H1 (cell line): ENCODE results near the gene TMEM117. TPM values are rescaled to one million over a fixed set of nuclear protein-coding genes. Genes with fewer than 3 reads are reported as not detected.

ENCODE experiments used
- EGR1 ChIP-seq: IDR thresholded peaks from 2 replicates; pipeline ENCODE4 v1.6.1; 2011; ENCODE audit warnings: low read depth, low read length, borderline replicate concordance
- NRF1 ChIP-seq: IDR thresholded peaks from 2 replicates; pipeline ENCODE4 v1.6.1; 2011; ENCODE audit warnings: mild to moderate bottlenecking, low read depth, low read length, improper control_type of control experiment
- RAD21 ChIP-seq, 2 experiments: IDR thresholded peaks in 1 of 2; conservative IDR thresholded peaks in 1 of 2; 2 replicates each; pipeline ENCODE4 v1.6.1; 2011; ENCODE audit warnings: low read depth in 2 of 2, low read length in 2 of 2, improper control_type of control experiment in 1 of 2, inconsistent platforms in 1 of 2, mild to moderate bottlenecking in 1 of 2, moderate library complexity in 1 of 2
- SP2 ChIP-seq: IDR thresholded peaks from 2 replicates; pipeline ENCODE4 v1.6.1; 2012; ENCODE audit warnings: mild to moderate bottlenecking, low read length, inconsistent platforms
- SP4 ChIP-seq: IDR thresholded peaks from 2 replicates; pipeline ENCODE4 v1.6.1; 2012; ENCODE audit warnings: low read length, inconsistent platforms
- SRF ChIP-seq: IDR thresholded peaks from 2 replicates; pipeline ENCODE4 v1.6.1; 2011; ENCODE audit warnings: mild to moderate bottlenecking, low read depth, low read length, moderate library complexity
- polyA plus RNA-seq, 7 experiments: library from polyadenylated mRNA; depleted of rRNA in 3 of 7; stranded (reverse) in 5 of 7; unstranded in 2 of 7; fragments of >200 nt in 5 of 7; fragments of 200-250 nt in 2 of 7; gene quantifications; 1 replicate in 5 of 7; 2 replicates in 1 of 7; 4 replicates in 1 of 7; pipeline versions ENCODE4 v1.2.1 to v1.2.3, GENCODE V29; 2011 to 2013; ENCODE audit warnings: missing spikeins in 2 of 7, mixed read lengths in 2 of 7
- total RNA-seq: library from RNA; stranded (reverse); fragmentation: NEBNext Ultra II Directional; extraction: Animal tissue kit (Norgen Biotek cat#: 25700); gene quantifications from 2 replicates; pipeline ENCODE4 v1.2.1, GENCODE V29; 2021

Gene TMEM117
- total and polyA plus RNA-seq, 2 of the 8 experiments (the other 6 are each of a cell fraction or from before 2014, with no cell fraction given), result 0.80 to 1.4 TPM

- no peak for TF ChIP-seq SRF
- no peak for TF ChIP-seq NRF1
- no peak for TF ChIP-seq SP4
- no peak for TF ChIP-seq EGR1
- TF ChIP-seq SP2, result no peak
- TF ChIP-seq RAD21 (IDR thresholded peaks at IDR 0.05 in 1 of 2, conservative IDR thresholded peaks at IDR 0.05 in 1 of 2; ENCODE audit: low read depth in 2 of 2, low read length in 2 of 2), result no peak
These were observed 279.0 kb downstream of the TMEM117 start (continued) for GRCh38 chr12:44114906-44115305.
